ENCODE results near the gene DAB1.
"Not testable (repeated sequence)": the region's sequence is repeated elsewhere in the genome, so short reads cannot be mapped to it uniquely, and the experiment has no call there.

The DAB1 gene

GRCh38 chr1:57269630-57270225 lies 154.1 kb downstream of the DAB1 start:
- DNase-seq = no peak

GRCh38 chr1:57265104-57265503 lies 158.8 kb downstream of the DAB1 start:
- DNase-seq = no peak

GRCh38 chr1:57262472-57262871 lies 161.4 kb downstream of the DAB1 start:
- DNase-seq = no peak

GRCh38 chr1:57258557-57259325 lies 165.1 kb downstream of the DAB1 start:
- no peak for DNase-seq

- DNase-seq = no peak
These were observed 167.9 kb downstream of the DAB1 start for GRCh38 chr1:57255945-57256344.

GRCh38 chr1:57254022-57254421 lies 169.8 kb downstream of the DAB1 start:
- no peak for DNase-seq

GRCh38 chr1:57252597-57253294 lies 171.1 kb downstream of the DAB1 start:
- no peak for DNase-seq

- no peak for DNase-seq
These were observed 173.8 kb downstream of the DAB1 start for GRCh38 chr1:57250021-57250420.

GRCh38 chr1:57249511-57249910 lies 174.3 kb downstream of the DAB1 start:
- DNase-seq = no peak

GRCh38 chr1:57248830-57249229 lies 175.0 kb downstream of the DAB1 start:
- no peak for DNase-seq

GRCh38 chr1:57238233-57238781 lies 185.6 kb downstream of the DAB1 start:
- no peak for DNase-seq

GRCh38 chr1:57235730-57236510 lies 187.9 kb downstream of the DAB1 start:
- no peak for DNase-seq

GRCh38 chr1:57234459-57234858 lies 189.4 kb downstream of the DAB1 start:
- DNase-seq = no peak

- DNase-seq = no peak
These were observed 191.4 kb downstream of the DAB1 start for GRCh38 chr1:57232500-57232899.

- DNase-seq = no peak
These were observed 193.9 kb downstream of the DAB1 start for GRCh38 chr1:57229998-57230397.

- no peak for DNase-seq
These were observed 194.8 kb downstream of the DAB1 start for GRCh38 chr1:57229076-57229475.

- DNase-seq = no peak
These were observed 201.1 kb downstream of the DAB1 start for GRCh38 chr1:57222801-57223200.

GRCh38 chr1:57222307-57222706 lies 201.6 kb downstream of the DAB1 start:
- DNase-seq = no peak

- DNase-seq = not testable (repeated sequence)
These were observed 203.0 kb downstream of the DAB1 start for GRCh38 chr1:57220905-57221304.

GRCh38 chr1:57218487-57219079 lies 205.3 kb downstream of the DAB1 start:
- DNase-seq = no peak

GRCh38 chr1:57217905-57218304 lies 206.0 kb downstream of the DAB1 start:
- DNase-seq = no peak

- no peak for DNase-seq
These were observed 208.8 kb downstream of the DAB1 start for GRCh38 chr1:57214951-57215575.
